Spinal cord (tissue), 10 donors: ENCODE data around the gene URM1. TPM values are rescaled to one million over a fixed set of nuclear protein-coding genes. Genes with fewer than 3 reads are reported as not detected.

Experiments
- DNase-seq, 6 donors: peaks; one replicate each; pipeline versions ENCODE4 v3.0.0 to v3.0.0-alpha.2; 2013 to 2015; ENCODE audit warnings: low spot score in 6 of 6, low read depth in 4 of 6
- H3K27ac ChIP-seq: one replicate; pipeline ENCODE4 v1.5.1; 2013; ENCODE audit warnings: low read depth, low read length, control low read depth
- H3K27me3 ChIP-seq: one replicate; pipeline ENCODE4 v1.6.1; 2013; ENCODE audit warnings: low read length; ENCODE audit not compliant: control insufficient read depth, insufficient read depth
- H3K36me3 ChIP-seq: one replicate; pipeline ENCODE4 v1.6.1; 2013; ENCODE audit warnings: low read length; ENCODE audit not compliant: control insufficient read depth, insufficient read depth
- H3K4me1 ChIP-seq: one replicate; pipeline ENCODE4 v1.6.1; 2013; ENCODE audit warnings: low read length; ENCODE audit not compliant: control insufficient read depth, insufficient read depth
- H3K4me3 ChIP-seq: one replicate; pipeline ENCODE4 v1.5.1; 2013; ENCODE audit warnings: low read depth, low read length, control low read depth
- H3K9me3 ChIP-seq: one replicate; pipeline ENCODE4 v1.6.1; 2013; ENCODE audit warnings: low read length; ENCODE audit not compliant: control insufficient read depth, insufficient read depth
- WGBS: methylation state at CpG from one replicate; pipeline ENCODE4 v1.1.5; 2013; ENCODE audit warnings: missing lambda C conversion rate; ENCODE audit not compliant: insufficient coverage; 5-methylcytosine and 5-hydroxymethylcytosine counted together
- polyA plus RNA-seq, 2 donors: library from polyadenylated mRNA; unstranded; fragments of 120-200 nt; gene quantifications; one replicate each; pipeline ENCODE4 v1.2.1, GENCODE V29; 2013; ENCODE audit not compliant: insufficient read length in 2 of 2
- total RNA-seq, 2 donors: library from RNA; depleted of rRNA in 1 of 2; stranded (reverse); fragments of 120-200 nt in 1 of 2; fragments of >200 nt in 1 of 2; gene quantifications; one replicate each; pipeline versions ENCODE4 v1.2.3 to v1.2.4, GENCODE V29; 2013 to 2014
- donor health status: healthy.

The URM1 gene
- total and polyA plus RNA-seq, 4 donors: 28.4 to 80.6 (median 63.3) TPM

DNA sequence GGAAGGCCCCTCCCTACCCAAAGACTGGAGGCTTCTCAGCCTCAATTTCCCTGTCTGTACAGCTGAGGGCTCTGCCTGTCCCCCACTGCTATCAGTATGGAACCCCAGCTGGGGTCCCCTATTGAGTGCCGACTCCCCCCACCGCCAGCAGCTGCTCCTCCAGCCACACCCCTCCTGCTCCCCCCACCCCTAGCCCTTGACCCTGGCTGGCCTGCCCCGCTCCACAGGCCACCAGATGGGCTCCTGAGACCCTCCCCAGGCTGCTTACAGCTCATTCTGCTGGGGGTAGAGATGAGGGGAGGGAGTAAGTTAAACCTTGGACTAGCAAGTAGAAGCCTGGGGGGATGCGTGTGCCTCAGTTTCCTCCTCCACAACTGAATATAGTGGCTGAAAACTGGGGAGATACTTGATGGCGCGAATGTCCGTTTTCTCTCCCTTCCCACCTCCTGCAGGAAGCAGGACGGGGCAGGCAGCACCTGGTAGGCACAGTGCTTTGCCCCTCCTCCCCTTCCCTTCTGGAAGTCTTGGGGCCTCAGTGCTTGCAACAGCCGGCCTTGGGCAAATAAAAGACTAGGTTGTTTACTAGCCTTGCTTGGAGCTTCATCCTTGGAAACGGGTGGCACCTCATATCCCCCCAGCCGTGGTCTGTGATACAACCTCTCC lies 19.1 kb downstream of the URM1 start:
- Histone ChIP-seq H3K27me3 (peaks cover 16% of the 10 kb centered on the region), H3K4me3 (no peak overlapping the region), H3K4me1 (peaks cover 91% of the 10 kb centered on the region), H3K9me3 (no peaks in the 10 kb centered on the region), H3K27ac (peak overlapping the region; percentile 40), H3K36me3 (peaks cover 50% of the 10 kb centered on the region)
- WGBS: 61% methylated on average over 5 of the region's 11 CpGs
- DNase-seq: no peak

DNA sequence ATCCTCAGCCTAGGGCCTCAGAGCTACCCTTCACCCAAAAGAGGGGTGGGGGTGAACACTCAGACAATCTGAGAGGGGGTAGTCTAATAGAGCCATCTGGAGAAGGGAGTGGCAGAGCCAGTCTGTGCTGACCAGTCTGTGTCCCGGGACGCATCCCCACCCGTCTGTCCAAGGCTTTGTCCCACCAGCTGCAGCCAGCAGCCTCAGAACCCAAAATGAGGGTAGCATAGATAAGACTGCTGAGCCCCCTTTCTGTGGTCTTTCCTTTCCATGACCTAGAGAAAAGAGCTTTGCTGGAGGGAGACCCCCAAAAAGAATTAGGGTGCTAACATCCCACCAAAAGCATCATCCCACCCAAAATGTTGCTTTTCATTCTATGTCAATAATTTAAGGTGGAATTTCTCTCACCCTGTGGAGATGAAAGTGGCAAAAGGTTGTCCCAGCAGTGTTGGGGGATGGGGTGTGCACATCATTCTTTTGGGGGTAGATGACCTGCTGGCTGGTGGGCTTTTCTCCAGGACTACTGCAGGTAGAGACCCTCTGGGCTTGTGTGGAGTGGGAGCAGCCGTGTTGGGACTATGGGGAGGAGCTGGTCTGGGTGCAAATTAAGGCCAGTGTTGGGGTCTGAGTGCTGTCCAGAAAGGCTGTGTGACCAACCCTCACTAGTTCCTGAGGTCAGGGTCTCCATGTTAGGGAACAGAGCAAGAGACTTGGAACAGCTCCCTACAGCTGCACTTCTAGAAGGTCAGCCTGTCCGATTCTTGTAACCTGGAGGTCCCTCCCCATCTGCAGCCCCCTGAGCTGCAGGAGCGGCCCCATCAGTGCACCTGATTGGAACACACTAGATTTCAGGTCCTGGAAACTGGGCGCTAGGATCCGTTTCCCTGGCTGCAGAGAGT lies 19.9 kb downstream of the URM1 start:
- DNase-seq: no peak
- Histone ChIP-seq H3K27me3 (peaks cover 16% of the 10 kb centered on the region), H3K9me3 (no peaks in the 10 kb centered on the region), H3K4me1 (peaks cover 83% of the 10 kb centered on the region), H3K36me3 (peaks cover 50% of the 10 kb centered on the region), H3K27ac (peak overlapping the region; percentile 57), H3K4me3 (peak overlapping the region; percentile 64)
- WGBS: 61% methylated on average over 5 of the region's 8 CpGs

DNA sequence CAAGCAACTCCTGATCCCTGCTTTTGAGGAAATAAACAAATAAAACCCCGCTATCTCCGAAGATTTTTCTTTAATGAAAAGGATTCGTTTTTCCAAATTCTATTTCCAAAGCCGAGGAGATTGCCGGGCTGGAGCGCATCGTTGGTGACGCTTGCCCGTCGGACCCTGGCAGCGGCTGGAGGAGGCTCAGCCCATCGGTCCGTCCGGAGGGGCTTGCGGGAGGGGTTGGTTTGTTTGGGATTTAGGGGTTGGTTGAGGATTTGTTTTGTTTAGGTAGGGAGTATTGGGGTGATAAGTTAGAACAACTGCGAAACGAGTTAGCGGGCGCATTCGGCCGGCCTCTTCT lies 20.8 kb downstream of the URM1 start:
- peaks cover 43% of the 10 kb centered on the region for H3K36me3 ChIP-seq
- H3K27me3 ChIP-seq: peaks cover 16% of the 10 kb centered on the region
- peak overlapping the region; percentile 57 for H3K27ac ChIP-seq
- peak overlapping the region; percentile 64 for H3K4me3 ChIP-seq
- DNase-seq: peak in 1 of 6 donors; percentile 46
- 8% methylated on average over 21 of the region's 21 CpGs for WGBS
- H3K4me1 ChIP-seq: peaks cover 75% of the 10 kb centered on the region
- no peaks in the 10 kb centered on the region for H3K9me3 ChIP-seq

DNA sequence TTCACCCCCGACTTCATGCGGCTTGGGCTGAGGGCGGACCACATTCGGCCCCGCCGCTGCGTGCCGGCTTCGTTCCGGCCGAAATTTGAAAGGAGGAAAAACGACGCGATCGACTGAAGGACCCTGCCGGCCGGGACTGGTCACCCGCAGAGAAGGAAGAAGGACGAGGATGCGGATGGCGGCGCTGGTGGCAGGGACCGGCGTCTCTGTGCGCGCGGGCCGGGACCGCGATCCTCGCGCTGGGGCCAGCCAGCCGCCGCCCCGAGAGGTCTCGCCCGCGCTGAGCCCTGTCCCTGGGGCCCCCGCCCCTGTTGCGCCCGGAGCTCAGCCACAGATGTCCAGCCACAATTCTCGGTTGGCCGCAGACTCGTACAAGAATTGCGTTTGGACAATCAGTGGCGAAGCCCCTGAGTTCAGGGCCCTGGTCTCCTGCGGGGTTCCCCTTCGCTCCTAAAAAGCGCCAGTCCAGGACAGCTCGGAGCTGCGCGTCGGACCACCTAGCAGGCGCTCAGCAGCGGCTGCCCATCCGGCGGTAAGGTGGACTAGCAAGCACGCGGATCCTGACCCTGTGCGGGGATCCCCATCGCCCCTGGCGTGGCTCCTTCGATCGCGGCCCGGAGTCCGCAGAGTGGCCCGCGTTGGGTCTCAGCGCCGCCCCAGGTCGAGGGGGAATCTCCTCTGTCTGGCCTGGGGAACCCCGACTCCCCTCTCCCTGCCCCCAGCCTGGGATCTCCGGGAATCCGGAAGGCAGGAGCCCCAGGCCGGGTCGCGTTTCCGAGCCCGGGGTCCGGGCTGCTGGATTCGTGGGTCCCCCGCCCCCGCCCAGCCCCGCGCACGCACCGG lies 21.3 kb downstream of the URM1 start:
- H3K27me3 ChIP-seq: peaks cover 16% of the 10 kb centered on the region

DNA sequence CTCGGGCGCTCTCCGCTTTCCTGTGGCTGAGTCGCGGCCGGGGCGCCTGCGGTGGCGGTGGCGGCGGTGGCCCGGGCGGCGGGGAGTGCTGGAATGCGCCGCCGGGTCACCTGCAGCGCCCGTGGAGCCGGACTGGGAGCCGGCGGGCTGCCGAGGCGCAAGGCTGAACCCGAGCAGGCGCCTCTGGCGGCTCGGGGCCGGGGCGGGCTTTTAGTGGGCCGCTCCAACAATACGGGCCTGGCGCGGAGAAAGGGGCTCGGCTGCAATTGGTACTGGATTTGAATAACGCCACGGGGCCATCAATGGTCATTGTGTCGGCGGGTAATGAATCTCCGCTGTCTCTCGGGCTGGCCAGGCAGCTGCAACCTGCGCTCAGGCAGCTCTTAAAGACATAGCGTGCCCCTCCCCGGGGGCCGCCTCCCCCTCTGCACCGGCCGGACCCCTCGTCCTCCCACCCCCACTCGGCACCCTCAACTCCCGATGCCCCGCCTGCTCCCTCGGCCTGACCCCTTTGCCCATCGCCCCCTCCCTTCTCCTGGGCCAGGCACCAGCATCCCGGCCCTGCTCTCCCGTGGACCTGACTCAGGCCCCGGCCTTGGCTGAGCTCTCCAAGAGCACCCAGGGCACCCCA lies 22.1 kb downstream of the URM1 start:
- Histone ChIP-seq H3K9me3 (no peaks in the 10 kb centered on the region), H3K27me3 (peaks cover 16% of the 10 kb centered on the region), H3K36me3 (peaks cover 31% of the 10 kb centered on the region), H3K4me1 (peaks cover 69% of the 10 kb centered on the region), H3K27ac (peak overlapping the region; percentile 50), H3K4me3 (peak overlapping the region; percentile 64)
- DNase-seq: peak in 2 of 6 donors; percentile 75 to 90
- WGBS: 2% methylated on average over 56 of the region's 56 CpGs

More for the DNA sequence above, 21.3 kb downstream of the URM1 start:
- no peaks in the 10 kb centered on the region for H3K9me3 ChIP-seq
- peaks cover 39% of the 10 kb centered on the region for H3K36me3 ChIP-seq
- 4% methylated on average over 88 of the region's 88 CpGs for WGBS
- H3K4me3 ChIP-seq: peak overlapping the region; percentile 64
- peak in 1 of 6 donors; percentile 59 for DNase-seq
- peaks cover 72% of the 10 kb centered on the region for H3K4me1 ChIP-seq
- H3K27ac ChIP-seq: peak overlapping the region; percentile 70

DNA sequence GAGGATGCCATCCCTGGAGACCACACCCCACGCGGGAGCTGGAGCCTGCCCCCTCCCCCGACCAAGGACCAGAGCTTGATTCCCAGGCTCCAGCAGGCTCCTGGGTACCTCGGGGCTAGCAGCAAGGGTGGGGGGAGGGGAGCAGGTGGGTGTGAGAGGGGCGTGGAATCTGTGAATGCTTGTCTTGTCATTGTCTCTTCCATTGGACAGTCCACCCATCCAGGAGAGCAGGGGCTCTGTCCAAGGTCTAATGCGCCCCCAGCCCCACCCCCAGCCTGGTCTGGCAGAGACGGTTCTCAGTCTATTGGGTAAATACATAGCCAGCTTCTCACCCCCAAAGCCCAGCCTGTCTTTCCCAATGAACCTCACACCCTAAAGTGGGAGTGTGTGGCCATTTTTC lies 22.8 kb downstream of the URM1 start:
- peaks cover 16% of the 10 kb centered on the region for H3K27me3 ChIP-seq
- H3K9me3 ChIP-seq: no peaks in the 10 kb centered on the region
- DNase-seq: peak in 1 of 6 donors; percentile 88
- H3K4me1 ChIP-seq: peaks cover 65% of the 10 kb centered on the region
- H3K27ac ChIP-seq: peak overlapping the region; percentile 50
- H3K36me3 ChIP-seq: peaks cover 24% of the 10 kb centered on the region
- WGBS: 13% methylated on average over 3 of the region's 7 CpGs
- H3K4me3 ChIP-seq: peak overlapping the region; percentile 37

DNA sequence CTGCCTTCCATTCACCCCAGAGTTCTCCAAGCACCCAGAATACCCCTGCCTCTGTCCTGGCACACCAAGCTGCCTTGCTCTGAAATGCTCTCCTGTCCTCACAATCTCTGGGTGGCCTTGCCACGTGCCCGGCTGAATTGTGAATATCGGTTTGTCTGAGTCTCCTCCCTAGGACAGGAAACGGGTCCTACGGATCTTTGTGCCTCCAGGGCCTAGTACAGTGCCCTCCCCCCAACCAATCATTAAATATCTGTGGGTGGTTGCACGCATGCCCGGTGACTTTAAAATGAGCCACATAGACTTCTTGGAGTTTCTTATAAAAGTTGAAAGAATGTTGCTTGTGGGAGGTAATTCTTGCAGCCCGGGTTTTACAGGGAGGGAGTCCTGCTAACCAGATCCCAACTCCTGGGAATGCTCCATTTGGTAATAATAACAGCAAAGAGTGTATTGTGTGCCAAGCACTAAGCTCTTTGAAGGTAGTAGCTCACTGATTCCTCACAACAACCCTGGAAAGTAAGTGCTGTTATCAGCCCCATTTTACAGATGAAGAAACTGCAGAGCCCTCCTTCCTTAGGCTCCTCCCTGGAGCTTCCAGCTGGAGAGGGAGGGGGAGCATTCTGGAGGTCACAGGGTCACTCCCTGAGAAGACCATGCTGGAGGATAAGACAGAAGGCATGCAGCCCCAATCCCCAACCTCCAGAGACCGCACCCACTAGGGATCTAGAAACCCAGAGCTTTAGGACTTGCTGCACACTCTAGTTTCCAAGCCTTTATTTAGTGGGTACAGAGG lies 23.4 kb downstream of the URM1 start:
- peak overlapping the region; percentile 50 for H3K27ac ChIP-seq
- peaks cover 60% of the 10 kb centered on the region for H3K4me1 ChIP-seq
- WGBS: no CpG with 5 or more reads among the region's 9 CpGs
- no peak for DNase-seq
- no peaks in the 10 kb centered on the region for H3K9me3 ChIP-seq
- H3K4me3 ChIP-seq: no peak overlapping the region
- H3K27me3 ChIP-seq: peaks cover 16% of the 10 kb centered on the region
- peaks cover 18% of the 10 kb centered on the region for H3K36me3 ChIP-seq

DNA sequence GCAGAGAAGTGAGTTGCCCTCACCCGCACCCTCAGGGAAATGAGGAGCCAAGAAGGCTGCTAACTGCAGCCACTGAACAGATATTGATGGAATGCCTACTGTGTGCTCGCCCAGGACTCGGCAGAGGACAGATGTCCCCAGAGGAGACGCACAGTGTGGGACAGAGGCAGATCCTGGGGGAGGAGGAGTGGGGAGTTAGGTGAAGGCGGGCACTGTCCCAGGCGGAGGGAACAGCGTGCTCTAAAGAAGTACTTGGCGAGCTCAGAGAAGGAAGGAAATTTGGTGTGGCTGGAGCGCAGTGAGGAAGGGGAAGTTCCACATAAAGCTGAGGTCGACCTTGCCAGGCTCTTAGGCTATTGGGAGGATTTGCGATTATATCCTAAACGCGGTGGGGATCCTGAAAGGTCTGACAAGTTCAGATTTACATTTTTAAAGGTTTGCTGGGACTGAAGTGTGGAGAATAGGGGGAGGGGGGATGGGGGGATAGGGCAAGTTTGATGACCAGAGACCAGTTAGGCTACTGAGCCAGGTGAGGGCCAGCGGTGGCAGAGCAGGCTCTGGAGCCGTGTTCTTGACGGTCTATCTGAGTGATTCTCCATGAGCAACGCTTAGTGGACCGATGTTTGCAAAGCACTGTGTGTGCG lies 25.9 kb downstream of the URM1 start:
- no peak for DNase-seq
- Histone ChIP-seq H3K27me3 (peaks cover 9% of the 10 kb centered on the region), H3K36me3 (peaks cover 2% of the 10 kb centered on the region), H3K27ac (no peak overlapping the region), H3K4me3 (no peak overlapping the region), H3K4me1 (peaks cover 35% of the 10 kb centered on the region), H3K9me3 (no peaks in the 10 kb centered on the region)
- 43% methylated on average over 16 of the region's 19 CpGs for WGBS
